Umbilical cord (tissue), 2 donors: ENCODE data around the gene DVL1. TPM values are rescaled to one million over a fixed set of nuclear protein-coding genes. Genes with fewer than 3 reads are reported as not detected.

Experiments
- DNase-seq: peaks from one replicate; pipeline ENCODE4 v3.0.0-alpha.2; 2015; ENCODE audit warnings: low spot score
- total RNA-seq: library from RNA; depleted of rRNA; stranded (reverse); fragments of >200 nt; gene quantifications from one replicate; pipeline ENCODE4 v1.2.3, GENCODE V29; 2014; ENCODE audit warnings: low replicate concordance; ENCODE audit not compliant: insufficient read depth

The DVL1 gene
- total RNA-seq, 1 donor from 2014 or later, result 72.9 TPM

GRCh38 chr1:1299686-1300351 lies 49.4 kb downstream of the DVL1 start:
- DNase-seq, result no peak

- DNase-seq, result no peak
Measured at GRCh38 chr1:1298861-1299685, 50.1 kb downstream of the DVL1 start.

- DNase-seq, result no peak
Measured at GRCh38 chr1:1297802-1298424, 51.3 kb downstream of the DVL1 start.

- DNase-seq, result no peak
Measured at GRCh38 chr1:1296070-1297061, 52.9 kb downstream of the DVL1 start.

GRCh38 chr1:1295154-1295923 lies 53.9 kb downstream of the DVL1 start:
- DNase-seq, result no peak

GRCh38 chr1:1294250-1294890 lies 54.8 kb downstream of the DVL1 start:
- DNase-seq, result no peak

- DNase-seq, result no peak
Measured at GRCh38 chr1:1293263-1294249, 55.7 kb downstream of the DVL1 start.

- DNase-seq, result no peak
Measured at GRCh38 chr1:1292851-1293250, 56.4 kb downstream of the DVL1 start.

GRCh38 chr1:1292442-1292779 lies 56.8 kb downstream of the DVL1 start:
- no peak for DNase-seq

GRCh38 chr1:1291548-1292441 lies 57.4 kb downstream of the DVL1 start:
- peak; percentile 69 for DNase-seq

- DNase-seq, result no peak
Measured at GRCh38 chr1:1291023-1291528, 58.1 kb downstream of the DVL1 start.

GRCh38 chr1:1290238-1290731 lies 58.9 kb downstream of the DVL1 start:
- no peak for DNase-seq

GRCh38 chr1:1287288-1288110 lies 61.7 kb downstream of the DVL1 start:
- DNase-seq, result no peak

- no peak for DNase-seq
Measured at GRCh38 chr1:1286313-1287261, 62.6 kb downstream of the DVL1 start.

GRCh38 chr1:1285611-1286311 lies 63.5 kb downstream of the DVL1 start:
- DNase-seq, result no peak
